HEK293T (cell line): ENCODE data around the gene AHNAK.

Source experiments
- BHLHE40 ChIP-seq: fragments of 450-650 bp; IDR thresholded peaks from 2 replicates; pipeline ENCODE4 v1.6.1; 2016; ENCODE audit warnings: mild to moderate bottlenecking, moderate library complexity, borderline replicate concordance
- CTBP1 ChIP-seq: fragments of 450-650 bp; IDR thresholded peaks from 2 replicates; pipeline ENCODE4 v1.6.1; 2016; ENCODE audit warnings: borderline replicate concordance
- ELF4 ChIP-seq: fragments of 450-650 bp; IDR thresholded peaks from 2 replicates; pipeline ENCODE4 v1.6.1; 2017; ENCODE audit warnings: antibody characterized with exemption
- FOXK2 ChIP-seq: fragments of 450-650 bp; IDR thresholded peaks from 2 replicates; pipeline ENCODE4 v1.6.1; 2016; ENCODE audit warnings: mild to moderate bottlenecking
- FOXM1 ChIP-seq: fragments of 450-650 bp; IDR thresholded peaks from 2 replicates; pipeline ENCODE4 v1.6.1; 2017; ENCODE audit warnings: mild to moderate bottlenecking, borderline replicate concordance
- HDGF ChIP-seq: fragments of 450-650 bp; IDR thresholded peaks from 2 replicates; pipeline ENCODE4 v1.6.1; 2017; ENCODE audit warnings: antibody characterized with exemption, borderline replicate concordance
- LEF1 ChIP-seq: fragments of 450-650 bp; IDR thresholded peaks from 2 replicates; pipeline ENCODE4 v1.6.1; 2017; ENCODE audit warnings: mild to moderate bottlenecking, borderline replicate concordance
- NFRKB ChIP-seq: fragments of 450-650 bp; IDR thresholded peaks from 2 replicates; pipeline ENCODE4 v1.6.1; 2016; ENCODE audit warnings: mild to moderate bottlenecking, moderate library complexity
- SP1 ChIP-seq: fragments of 450-650 bp; IDR thresholded peaks from 2 replicates; pipeline ENCODE4 v1.6.1; 2017
- SUZ12 ChIP-seq: fragments of 450-650 bp; IDR thresholded peaks from 2 replicates; pipeline ENCODE4 v1.6.1; 2016; ENCODE audit warnings: mild to moderate bottlenecking
- TARDBP ChIP-seq: fragments of 450-650 bp; IDR thresholded peaks from 2 replicates; pipeline ENCODE4 v1.6.1; 2016

GRCh38 chr11:62398011-62398994 lies 148.3 kb downstream of the AHNAK start:
- TF ChIP-seq ELF4 (no peak), SP1 (no peak), BHLHE40 (no peak), HDGF (no peak), TARDBP (no peak), LEF1 (no peak), FOXM1 (no peak), FOXK2 (no peak), SUZ12 (no peak), NFRKB (no peak), CTBP1 (no peak)
